Measurements from ENCODE around the gene KRTAP4-16.

DNA sequence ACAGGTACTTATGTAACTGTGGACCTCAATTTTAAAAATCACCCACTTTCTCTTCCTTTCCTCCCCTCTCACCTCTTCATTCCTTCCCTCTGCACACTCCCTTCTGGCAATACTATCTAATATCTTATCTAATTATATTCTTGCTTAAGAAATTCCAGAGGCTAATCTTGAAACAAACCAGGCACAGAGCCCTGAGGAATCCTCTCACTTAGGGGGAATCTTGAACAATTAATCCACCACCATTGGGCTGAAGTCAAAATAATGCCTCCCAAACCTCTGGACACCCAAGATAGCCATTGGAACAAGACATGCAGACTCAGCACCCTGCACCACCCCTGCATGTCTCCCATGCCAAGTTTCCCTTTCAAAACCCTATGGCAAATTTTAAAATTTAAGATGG, 39.4 kb upstream of the KRTAP4-16 start:
- TF ChIP-seq POLR2AphosphoS5 (IDR thresholded peaks at IDR 0.05) = no peak
- TF ChIP-seq EP300 (IDR thresholded peaks at IDR 0.05) = no peak
